ENCODE results near the gene ARHGAP12. TPM values are rescaled to one million over a fixed set of nuclear protein-coding genes. Genes with fewer than 3 reads are reported as not detected.

ARHGAP12 gene
- total RNA-seq, 1 donor from 2014 or later, result 35.3 TPM

- DNase-seq (ENCODE audit: low spot score in 2 of 2, unreplicated experiment in 2 of 2), result no peak
- no peak overlapping the region for H3K27ac Mint-ChIP-seq
- no peak overlapping the region for H3K4me3 Mint-ChIP-seq
- peaks cover 3% of the 10 kb centered on the region for H3K36me3 Mint-ChIP-seq
- no peaks in the 10 kb centered on the region for H3K9me3 Mint-ChIP-seq
- TF ChIP-seq CTCF (IDR thresholded peaks at IDR 0.05; ENCODE audit: unreplicated experiment), result no peak
- no peaks in the 10 kb centered on the region for H3K27me3 Mint-ChIP-seq (ENCODE audit: low read depth)
- peaks cover 20% of the 10 kb centered on the region for H3K4me1 Mint-ChIP-seq
Observed at GRCh38 chr10:31923389-31923788, 5.2 kb downstream of the ARHGAP12 start.

DNA sequence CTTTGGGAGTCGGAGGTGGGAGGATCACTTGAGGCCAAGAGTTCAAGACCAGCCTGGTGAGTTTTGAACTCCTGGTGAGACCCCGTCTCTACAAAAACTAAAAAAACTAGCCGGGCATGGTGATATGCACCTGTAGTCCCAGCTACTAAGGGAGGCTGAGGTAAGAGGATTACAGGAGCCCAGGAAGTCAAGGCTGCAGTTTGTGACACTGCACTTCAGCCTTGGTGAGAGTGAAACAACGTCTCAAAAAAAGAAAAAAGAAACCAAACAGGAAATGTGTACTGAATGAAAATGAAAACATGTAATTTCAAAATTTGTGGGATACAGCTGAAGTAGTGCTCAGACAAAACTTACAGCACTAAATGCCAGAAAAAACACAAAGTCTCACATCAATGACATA, 7.6 kb downstream of the ARHGAP12 start:
- H3K9me3 Mint-ChIP-seq, result peaks cover 3% of the 10 kb centered on the region
- no peaks in the 10 kb centered on the region for H3K27me3 Mint-ChIP-seq (ENCODE audit: low read depth)
- peaks cover 7% of the 10 kb centered on the region for H3K4me1 Mint-ChIP-seq
- H3K27ac Mint-ChIP-seq, result no peak overlapping the region
- DNase-seq (ENCODE audit: low spot score in 2 of 2, unreplicated experiment in 2 of 2), result no peak
- peaks cover 3% of the 10 kb centered on the region for H3K36me3 Mint-ChIP-seq
- H3K4me3 Mint-ChIP-seq, result no peak overlapping the region
- TF ChIP-seq CTCF (IDR thresholded peaks at IDR 0.05; ENCODE audit: unreplicated experiment), result no peak

DNA sequence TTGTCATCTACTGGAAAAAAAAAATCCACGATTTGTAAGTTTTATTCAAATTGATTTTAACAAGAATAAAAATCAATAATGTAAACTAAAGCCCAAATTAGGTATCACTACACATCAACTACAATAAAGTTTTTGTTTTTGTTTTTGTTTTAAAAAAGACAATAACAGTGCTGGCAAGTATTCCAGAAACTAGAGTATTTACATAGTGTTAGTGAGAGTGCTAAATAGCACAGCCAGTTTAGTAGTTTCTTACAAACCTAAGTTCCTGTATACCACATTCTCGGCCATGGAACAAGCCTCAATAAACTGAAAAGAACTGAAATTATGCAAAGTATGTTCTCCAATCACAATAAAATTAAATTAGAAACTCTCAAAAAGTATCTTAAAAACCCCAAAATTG, 8.1 kb downstream of the ARHGAP12 start:
- no peak overlapping the region for H3K4me3 Mint-ChIP-seq
- H3K27ac Mint-ChIP-seq, result no peak overlapping the region
- peaks cover 3% of the 10 kb centered on the region for H3K9me3 Mint-ChIP-seq
- no peaks in the 10 kb centered on the region for H3K27me3 Mint-ChIP-seq (ENCODE audit: low read depth)
- no peak for TF ChIP-seq CTCF (IDR thresholded peaks at IDR 0.05; ENCODE audit: unreplicated experiment)
- DNase-seq (ENCODE audit: low spot score in 2 of 2, unreplicated experiment in 2 of 2), result no peak
- H3K36me3 Mint-ChIP-seq, result peaks cover 3% of the 10 kb centered on the region
- H3K4me1 Mint-ChIP-seq, result peaks cover 6% of the 10 kb centered on the region

DNA sequence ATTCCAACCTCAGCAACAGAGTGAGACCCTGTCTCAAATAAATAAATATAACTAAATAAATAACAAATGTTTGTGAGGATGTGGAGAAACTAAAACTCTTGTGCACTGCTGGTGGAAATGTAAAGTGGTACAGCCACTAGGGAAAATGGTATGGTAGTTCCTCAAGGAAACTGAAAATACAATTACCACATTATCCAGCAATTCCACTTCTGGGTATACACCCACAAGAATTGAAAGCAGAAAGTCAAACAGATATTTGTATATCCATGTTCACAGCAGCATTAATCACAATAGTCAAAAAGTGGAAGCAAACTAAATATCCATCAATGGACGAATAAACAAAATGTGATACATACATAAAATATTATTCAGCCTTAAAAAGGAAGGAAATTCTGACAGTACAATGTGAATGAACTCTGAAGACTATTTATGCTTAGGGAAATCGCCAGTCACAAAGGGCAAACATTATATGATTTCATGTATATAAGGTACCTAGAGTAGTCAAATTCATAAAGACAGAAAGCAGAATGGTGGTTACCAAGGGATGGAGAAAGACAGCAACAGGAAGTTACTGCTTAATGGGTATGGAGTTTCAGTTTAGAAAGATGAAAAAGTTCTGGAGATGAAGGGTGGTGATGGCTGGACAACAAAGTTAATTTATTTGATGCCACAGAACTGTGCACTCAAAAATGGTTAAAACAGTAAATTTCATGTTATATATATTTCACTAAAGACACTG, 9.8 kb downstream of the ARHGAP12 start:
- peaks cover 3% of the 10 kb centered on the region for H3K9me3 Mint-ChIP-seq
- TF ChIP-seq CTCF (IDR thresholded peaks at IDR 0.05; ENCODE audit: unreplicated experiment), result no peak
- peaks cover under 1% of the 10 kb centered on the region for H3K4me1 Mint-ChIP-seq
- H3K27me3 Mint-ChIP-seq (ENCODE audit: low read depth), result no peaks in the 10 kb centered on the region
- H3K27ac Mint-ChIP-seq, result no peak overlapping the region
- no peak overlapping the region for H3K4me3 Mint-ChIP-seq
- no peak for DNase-seq (ENCODE audit: low spot score in 2 of 2, unreplicated experiment in 2 of 2)
- H3K36me3 Mint-ChIP-seq, result peaks cover 3% of the 10 kb centered on the region

DNA sequence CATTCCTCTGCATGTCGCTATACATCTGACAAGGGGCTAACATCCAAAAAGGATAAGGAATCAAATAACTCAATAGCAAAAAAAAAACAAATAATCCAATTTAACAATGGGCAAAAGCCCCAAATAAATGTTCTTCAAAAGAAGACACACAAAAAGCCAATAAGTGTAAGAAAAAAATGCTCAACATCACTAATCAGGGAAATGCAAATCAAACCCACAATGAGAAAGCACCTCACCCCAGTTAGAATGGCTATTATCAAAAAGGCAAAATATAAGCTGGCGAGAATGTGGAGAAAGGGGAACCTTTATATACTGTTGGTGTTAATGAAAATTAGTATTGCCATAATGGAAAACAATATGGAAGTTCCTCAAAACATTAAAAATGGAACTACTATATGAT, 14.3 kb downstream of the ARHGAP12 start:
- Mint-ChIP-seq H3K27me3 (ENCODE audit: low read depth) (no peaks in the 10 kb centered on the region), H3K36me3 (peaks cover 5% of the 10 kb centered on the region), H3K9me3 (peaks cover 3% of the 10 kb centered on the region), H3K27ac (no peak overlapping the region), H3K4me1 (peaks cover 18% of the 10 kb centered on the region), H3K4me3 (no peak overlapping the region)
- no peak for TF ChIP-seq CTCF (IDR thresholded peaks at IDR 0.05; ENCODE audit: unreplicated experiment)
- no peak for DNase-seq (ENCODE audit: low spot score in 2 of 2, unreplicated experiment in 2 of 2)

Data from mesothelial cell of epicardium (in vitro differentiated cells).